K562 (cell line): Measurements from ENCODE around the gene CD101. TPM values are rescaled to one million over a fixed set of nuclear protein-coding genes. Genes with fewer than 3 reads are reported as not detected.

Experiments used
- ATAC-seq: fragments of 200-7000 bp; cut with Tn5 transposase; 3 replicates; pipeline ENCODE4 v1.9.1; 2020; ENCODE audit warnings: moderate library complexity
- BruUV-seq: library from RNA; stranded (reverse); fragments of 400-500 nt; replicated peaks from 2 replicates; lab custom pipeline; 2021; lab: Mats Ljungman, UMichigan
- CTCF ChIA-PET: fragments of 300-600 bp; formaldehyde crosslinking; extraction: SDS; loops from one replicate; lab custom pipeline; 2021; ENCODE audit warnings: low intra/inter-chr PET ratio; lab: Yijun Ruan, JAX
- POLR2A ChIA-PET: fragments of 300-600, 350-650 bp; sonication (Branson Sonifier 250); formaldehyde crosslinking; extraction: SDS; loops from one replicate; lab custom pipeline; 2021; ENCODE audit warnings: antibody characterized with exemption, inconsistent platforms; lab: Yijun Ruan, JAX
- DNase-seq, 4 experiments: peaks; one replicate each; pipeline versions ENCODE4 v3.0.0 to v3.0.0-alpha.2; 2011 to 2018; ENCODE audit warnings: low spot score in 3 of 4, mixed read lengths in 3 of 4; ENCODE audit errors: extremely low read depth in 1 of 4
- FAIRE-seq: peaks from 2 replicates; lab custom pipeline; 2011; peaks lifted over from hg19 to GRCh38; lab: Jason Lieb, UNC
- H2AFZ ChIP-seq: 2 replicates; pipeline ENCODE4 v1.6.0; 2011; ENCODE audit warnings: low read depth, low read length, control low read depth, inconsistent platforms
- H3K27ac ChIP-seq: fragments of 200-600 bp; 3 replicates; pipeline ENCODE4 v1.8.0; 2011; ENCODE audit warnings: low read depth, mild to moderate bottlenecking, control low read depth, inconsistent platforms, low read length, moderate library complexity, mixed read lengths; ENCODE audit errors: extremely low read depth
- H3K27me3 ChIP-seq, 2 experiments: fragments of 300-600 bp in 1 of 2; 2 replicates in 1 of 2; 3 replicates in 1 of 2; pipeline versions ENCODE4 v1.6.0 to v1.8.0; 2011; ENCODE audit warnings: inconsistent platforms in 2 of 2, low read length in 2 of 2, mild to moderate bottlenecking in 1 of 2, mixed read lengths in 1 of 2, moderate library complexity in 1 of 2; ENCODE audit not compliant: control insufficient read depth in 2 of 2, insufficient read depth in 2 of 2
- H3K36me3 ChIP-seq: fragments of 300-600 bp; 3 replicates; pipeline ENCODE4 v1.8.0; 2011; ENCODE audit warnings: mild to moderate bottlenecking, low read length, inconsistent platforms; ENCODE audit not compliant: control insufficient read depth, insufficient read depth
- H3K4me1 ChIP-seq, 2 experiments: fragments of 200-600 bp in 1 of 2; replicated peaks in 1 of 2; 2 replicates in 1 of 2; 3 replicates in 1 of 2; pipeline versions ENCODE4 v1.5.1 to v1.8.0; 2011; ENCODE audit warnings: inconsistent platforms in 2 of 2, low read length in 2 of 2, mild to moderate bottlenecking in 1 of 2, mixed read lengths in 1 of 2, moderate library complexity in 1 of 2; ENCODE audit not compliant: control insufficient read depth in 2 of 2, insufficient read depth in 2 of 2
- H3K4me2 ChIP-seq: 2 replicates; pipeline ENCODE4 v1.6.1; 2011; ENCODE audit warnings: low read length, control low read depth, inconsistent platforms, mixed read lengths; ENCODE audit not compliant: insufficient read depth
- H3K4me3 ChIP-seq: fragments of 200-600 bp; sonication (generic), shearing (Covaris generic); 2 replicates; pipeline ENCODE4 v1.5.1; 2016; ENCODE audit warnings: control low read depth, inconsistent platforms
- H3K79me2 ChIP-seq: fragments of 200-600 bp; 3 replicates; pipeline ENCODE4 v1.8.0; 2011; ENCODE audit warnings: low read length, inconsistent platforms; ENCODE audit not compliant: control insufficient read depth, insufficient read depth
- H3K9ac ChIP-seq, 2 experiments: 2 replicates each; pipeline versions ENCODE4 v1.6.0 to v1.6.1; 2011; ENCODE audit warnings: low read depth in 2 of 2, low read length in 2 of 2, control low read depth in 1 of 2, inconsistent platforms in 1 of 2, mild to moderate bottlenecking in 1 of 2, mixed read lengths in 1 of 2; ENCODE audit not compliant: insufficient read depth in 1 of 2
- H3K9me1 ChIP-seq: one replicate; pipeline ENCODE4 v1.6.0; 2011; ENCODE audit warnings: inconsistent platforms, mild to moderate bottlenecking, low read length, moderate library complexity; ENCODE audit not compliant: control insufficient read depth, insufficient read depth
- H3K9me3 ChIP-seq: replicated peaks from 2 replicates; pipeline ENCODE4 v1.5.1; 2011; ENCODE audit warnings: low read depth, low read length, inconsistent platforms; ENCODE audit not compliant: control insufficient read depth, insufficient read depth
- H4K20me1 ChIP-seq: replicated peaks from 2 replicates; pipeline ENCODE4 v1.6.1; 2011; ENCODE audit warnings: low read length, inconsistent platforms, mixed read lengths; ENCODE audit not compliant: control insufficient read depth, insufficient read depth
- HSF4 ChIP-seq: fragments of 250-450 bp; sonication (Bioruptor Pico); IDR thresholded peaks from 2 replicates; pipeline ENCODE4 v2.1.2; 2022; ENCODE audit warnings: mild to moderate bottlenecking, moderate library complexity, borderline replicate concordance
- ILF3 ChIP-seq: fragments of 450-650 bp; IDR thresholded peaks from 2 replicates; pipeline ENCODE4 v1.6.1; 2018; ENCODE audit warnings: antibody characterized with exemption, mild to moderate bottlenecking, moderate library complexity, borderline replicate concordance
- NCOA1 ChIP-seq: fragments of 450-650 bp; IDR thresholded peaks from 2 replicates; pipeline ENCODE4 v1.6.1; 2016; ENCODE audit warnings: low read depth
- PHB ChIP-seq: fragments of 250-450 bp; sonication (Bioruptor Pico); IDR thresholded peaks from 2 replicates; pipeline ENCODE4 v1.5.0; 2021
- SMAD2 ChIP-seq: fragments of 150-350 bp; IDR thresholded peaks from 2 replicates; pipeline ENCODE4 v1.6.1; 2014; ENCODE audit warnings: low read depth, mild to moderate bottlenecking, low read length
- SPI1 ChIP-seq: IDR thresholded peaks from 2 replicates; pipeline ENCODE4 v1.6.1; 2011; ENCODE audit warnings: low read depth, low read length, control low read depth, borderline replicate concordance
- SREBF2 ChIP-seq: sonication (generic); formaldehyde crosslinking; IDR thresholded peaks from 2 replicates; pipeline ENCODE4 v1.4.0; 2020; ENCODE audit warnings: mild to moderate bottlenecking, missing genetic modification reagents
- SRSF3 ChIP-seq: fragments of 200-400 bp; formaldehyde crosslinking; IDR thresholded peaks from 2 replicates; pipeline ENCODE4 v1.6.1; 2016; ENCODE audit warnings: mild to moderate bottlenecking, low read length, moderate library complexity; ENCODE audit not compliant: insufficient read depth
- YBX1 ChIP-seq: fragments of 450-650 bp; IDR thresholded peaks from 2 replicates; pipeline ENCODE4 v1.7.1; 2016; ENCODE audit warnings: mild to moderate bottlenecking
- ZKSCAN8 ChIP-seq: fragments of 200-800 bp; sonication (Bioruptor generic); IDR thresholded peaks from 2 replicates; pipeline ENCODE4 v1.6.1; 2016; ENCODE audit warnings: missing genetic modification characterization, missing compliant biosample characterization
- WGBS: fragments of 100-300 bp; shearing (Covaris generic); methylation state at CpG from one replicate; pipeline ENCODE4 v1.1.6; 2016; ENCODE audit warnings: low coverage, mixed read lengths; ENCODE audit not compliant: insufficient coverage; ENCODE audit errors: missing lambda C conversion rate; 5-methylcytosine and 5-hydroxymethylcytosine counted together
- in situ Hi-C: fragments of 300-500 bp; cut with MboI; formaldehyde crosslinking; loops from 4 replicates; pipeline ENCODE4 v1.15.0; 2018; ENCODE audit warnings: inconsistent platforms, mixed read lengths
- intact Hi-C: fragments of 100-400 bp; cut with micrococcal nuclease; formaldehyde crosslinking; loops from 2 replicates; pipeline ENCODE4 v1.14.2; 2022
- polyA plus RNA-seq, 8 experiments: library from polyadenylated mRNA; depleted of rRNA in 4 of 8; stranded (reverse) in 5 of 8; unstranded in 3 of 8; fragments of >200 nt; fragmentation: Nextera tagmentation in 2 of 8; fragmentation: Illumina TruSeq in 1 of 8; extraction: Ambion mirVana in 2 of 8; extraction: Trizol in 1 of 8; gene quantifications; 2 replicates each; pipeline versions ENCODE4 v1.2.1 to v1.2.3, GENCODE V29; 2011 to 2014; ENCODE audit warnings: inconsistent platforms in 1 of 8, missing spikeins in 1 of 8
- total RNA-seq, 7 experiments: library from RNA; depleted of rRNA in 6 of 7; stranded (reverse); fragments of >200 nt in 6 of 7; fragmentation: Illumina TruSeq in 2 of 7; extraction: Trizol in 2 of 7; gene quantifications; 2 replicates each; pipeline versions ENCODE4 v1.2.1 to v1.2.3, GENCODE V29; 2011 to 2021; ENCODE audit warnings: low replicate concordance in 1 of 7
- TF ChIP-seq, protein P1 (sequence below): sonication (generic); formaldehyde crosslinking; IDR thresholded peaks from 2 replicates; pipeline ENCODE4 v1.8.1; 2023; ENCODE audit warnings: mild to moderate bottlenecking, missing genetic modification reagents, moderate library complexity
- TF ChIP-seq, protein P2 (sequence below): fragments of 450-650 bp; IDR thresholded peaks from 2 replicates; pipeline ENCODE4 v1.7.1; 2018; ENCODE audit warnings: mild to moderate bottlenecking, low read depth; ENCODE audit not compliant: partially characterized antibody
- TF ChIP-seq, protein P3 (sequence below): IDR thresholded peaks from 2 replicates; pipeline ENCODE4 v1.6.1; 2016; ENCODE audit warnings: missing genetic modification characterization, missing compliant biosample characterization
- TF ChIP-seq, protein P4 (sequence below): fragments of 450-650 bp; IDR thresholded peaks from 2 replicates; pipeline ENCODE4 v1.7.0; 2016; ENCODE audit warnings: borderline replicate concordance
- TF ChIP-seq, protein P5 (sequence below): fragments of 450-650 bp; IDR thresholded peaks from 2 replicates; pipeline ENCODE4 v1.6.1; 2017; ENCODE audit warnings: mild to moderate bottlenecking, moderate library complexity

The CD101 gene
- total and polyA plus RNA-seq, 9 of the 15 experiments (the other 6 are each of a cell fraction or from before 2014, with no cell fraction given): 0.04 to 1.1 (median 0.20) TPM

DNA sequence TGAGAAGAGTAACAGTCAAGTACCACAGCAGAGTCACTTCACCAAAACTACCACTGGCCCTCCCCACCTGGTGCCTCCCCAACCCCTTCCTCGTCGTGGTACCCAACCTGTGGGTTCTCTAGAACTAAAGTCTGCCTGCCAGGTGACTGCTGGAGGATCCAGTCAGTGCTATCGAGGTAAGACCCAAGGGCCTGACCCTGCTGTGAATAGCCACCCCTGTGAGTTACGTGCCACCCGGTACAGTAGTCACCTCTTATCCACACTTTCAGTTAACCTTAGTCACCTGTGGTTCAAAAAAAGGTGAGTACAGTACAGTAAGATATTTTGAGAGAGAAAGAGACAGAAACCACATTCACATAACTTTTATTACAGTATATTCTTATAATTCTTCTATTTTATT lies 75.1 kb downstream of the CD101 start:
- 98% methylated on average over 5 of the region's 5 CpGs for WGBS
- intact Hi-C loops (no loop called here), in situ Hi-C loops (loop anchor here (5.0 kb wide), 1 partner anchor 211 kb away; no protein-coding TSS in a partner anchor)
- Histone ChIP-seq H3K4me2 (no peak overlapping the region), H3K9ac (no peak overlapping the region), H3K4me1 (no peaks in the 10 kb centered on the region), H3K27ac (no peak overlapping the region), H3K9me3 (no peaks in the 10 kb centered on the region), H3K79me2 (peaks cover 4% of the 10 kb centered on the region; the same call in 1 of the 3 replicates), H3K9me1 (no peaks in the 10 kb centered on the region), H4K20me1 (no peaks in the 10 kb centered on the region), H2AFZ (no peak overlapping the region), H3K36me3 (peaks cover 91% of the 10 kb centered on the region), H3K27me3 (no peaks in the 10 kb centered on the region), H3K4me3 (no peak overlapping the region)
- BruUV-seq: no TSS peak
- CTCF ChIA-PET: no interaction called here
- DNase-seq (no peak), ATAC-seq (no peak), FAIRE-seq (no peak)
- TF ChIP-seq NCOA1 (no peak), YBX1 (no peak), PHB (no peak), SPI1 (no peak), SMAD2 (no peak), HSF4 (CRISPR knock-in tag) (no peak), ZKSCAN8 (CRISPR knock-in tag) (no peak), SREBF2 (CRISPR knock-in tag) (no peak), SRSF3 (no peak), ILF3 (no peak)
- TF ChIP-seq, protein P1, sequence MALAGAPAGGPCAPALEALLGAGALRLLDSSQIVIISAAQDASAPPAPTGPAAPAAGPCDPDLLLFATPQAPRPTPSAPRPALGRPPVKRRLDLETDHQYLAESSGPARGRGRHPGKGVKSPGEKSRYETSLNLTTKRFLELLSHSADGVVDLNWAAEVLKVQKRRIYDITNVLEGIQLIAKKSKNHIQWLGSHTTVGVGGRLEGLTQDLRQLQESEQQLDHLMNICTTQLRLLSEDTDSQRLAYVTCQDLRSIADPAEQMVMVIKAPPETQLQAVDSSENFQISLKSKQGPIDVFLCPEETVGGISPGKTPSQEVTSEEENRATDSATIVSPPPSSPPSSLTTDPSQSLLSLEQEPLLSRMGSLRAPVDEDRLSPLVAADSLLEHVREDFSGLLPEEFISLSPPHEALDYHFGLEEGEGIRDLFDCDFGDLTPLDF (CRISPR knock-in tag): no peak
- TF ChIP-seq, protein P2, sequence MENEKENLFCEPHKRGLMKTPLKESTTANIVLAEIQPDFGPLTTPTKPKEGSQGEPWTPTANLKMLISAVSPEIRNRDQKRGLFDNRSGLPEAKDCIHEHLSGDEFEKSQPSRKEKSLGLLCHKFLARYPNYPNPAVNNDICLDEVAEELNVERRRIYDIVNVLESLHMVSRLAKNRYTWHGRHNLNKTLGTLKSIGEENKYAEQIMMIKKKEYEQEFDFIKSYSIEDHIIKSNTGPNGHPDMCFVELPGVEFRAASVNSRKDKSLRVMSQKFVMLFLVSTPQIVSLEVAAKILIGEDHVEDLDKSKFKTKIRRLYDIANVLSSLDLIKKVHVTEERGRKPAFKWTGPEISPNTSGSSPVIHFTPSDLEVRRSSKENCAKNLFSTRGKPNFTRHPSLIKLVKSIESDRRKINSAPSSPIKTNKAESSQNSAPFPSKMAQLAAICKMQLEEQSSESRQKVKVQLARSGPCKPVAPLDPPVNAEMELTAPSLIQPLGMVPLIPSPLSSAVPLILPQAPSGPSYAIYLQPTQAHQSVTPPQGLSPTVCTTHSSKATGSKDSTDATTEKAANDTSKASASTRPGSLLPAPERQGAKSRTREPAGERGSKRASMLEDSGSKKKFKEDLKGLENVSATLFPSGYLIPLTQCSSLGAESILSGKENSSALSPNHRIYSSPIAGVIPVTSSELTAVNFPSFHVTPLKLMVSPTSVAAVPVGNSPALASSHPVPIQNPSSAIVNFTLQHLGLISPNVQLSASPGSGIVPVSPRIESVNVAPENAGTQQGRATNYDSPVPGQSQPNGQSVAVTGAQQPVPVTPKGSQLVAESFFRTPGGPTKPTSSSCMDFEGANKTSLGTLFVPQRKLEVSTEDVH: no peak
- TF ChIP-seq, protein P3, sequence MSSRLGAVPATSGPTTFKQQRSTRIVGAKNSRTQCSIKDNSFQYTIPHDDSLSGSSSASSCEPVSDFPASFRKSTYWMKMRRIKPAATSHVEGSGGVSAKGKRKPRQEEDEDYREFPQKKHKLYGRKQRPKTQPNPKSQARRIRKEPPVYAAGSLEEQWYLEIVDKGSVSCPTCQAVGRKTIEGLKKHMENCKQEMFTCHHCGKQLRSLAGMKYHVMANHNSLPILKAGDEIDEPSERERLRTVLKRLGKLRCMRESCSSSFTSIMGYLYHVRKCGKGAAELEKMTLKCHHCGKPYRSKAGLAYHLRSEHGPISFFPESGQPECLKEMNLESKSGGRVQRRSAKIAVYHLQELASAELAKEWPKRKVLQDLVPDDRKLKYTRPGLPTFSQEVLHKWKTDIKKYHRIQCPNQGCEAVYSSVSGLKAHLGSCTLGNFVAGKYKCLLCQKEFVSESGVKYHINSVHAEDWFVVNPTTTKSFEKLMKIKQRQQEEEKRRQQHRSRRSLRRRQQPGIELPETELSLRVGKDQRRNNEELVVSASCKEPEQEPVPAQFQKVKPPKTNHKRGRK (tag): no peak
- TF ChIP-seq, protein P4, sequence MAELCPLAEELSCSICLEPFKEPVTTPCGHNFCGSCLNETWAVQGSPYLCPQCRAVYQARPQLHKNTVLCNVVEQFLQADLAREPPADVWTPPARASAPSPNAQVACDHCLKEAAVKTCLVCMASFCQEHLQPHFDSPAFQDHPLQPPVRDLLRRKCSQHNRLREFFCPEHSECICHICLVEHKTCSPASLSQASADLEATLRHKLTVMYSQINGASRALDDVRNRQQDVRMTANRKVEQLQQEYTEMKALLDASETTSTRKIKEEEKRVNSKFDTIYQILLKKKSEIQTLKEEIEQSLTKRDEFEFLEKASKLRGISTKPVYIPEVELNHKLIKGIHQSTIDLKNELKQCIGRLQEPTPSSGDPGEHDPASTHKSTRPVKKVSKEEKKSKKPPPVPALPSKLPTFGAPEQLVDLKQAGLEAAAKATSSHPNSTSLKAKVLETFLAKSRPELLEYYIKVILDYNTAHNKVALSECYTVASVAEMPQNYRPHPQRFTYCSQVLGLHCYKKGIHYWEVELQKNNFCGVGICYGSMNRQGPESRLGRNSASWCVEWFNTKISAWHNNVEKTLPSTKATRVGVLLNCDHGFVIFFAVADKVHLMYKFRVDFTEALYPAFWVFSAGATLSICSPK: no peak
- TF ChIP-seq, protein P5, sequence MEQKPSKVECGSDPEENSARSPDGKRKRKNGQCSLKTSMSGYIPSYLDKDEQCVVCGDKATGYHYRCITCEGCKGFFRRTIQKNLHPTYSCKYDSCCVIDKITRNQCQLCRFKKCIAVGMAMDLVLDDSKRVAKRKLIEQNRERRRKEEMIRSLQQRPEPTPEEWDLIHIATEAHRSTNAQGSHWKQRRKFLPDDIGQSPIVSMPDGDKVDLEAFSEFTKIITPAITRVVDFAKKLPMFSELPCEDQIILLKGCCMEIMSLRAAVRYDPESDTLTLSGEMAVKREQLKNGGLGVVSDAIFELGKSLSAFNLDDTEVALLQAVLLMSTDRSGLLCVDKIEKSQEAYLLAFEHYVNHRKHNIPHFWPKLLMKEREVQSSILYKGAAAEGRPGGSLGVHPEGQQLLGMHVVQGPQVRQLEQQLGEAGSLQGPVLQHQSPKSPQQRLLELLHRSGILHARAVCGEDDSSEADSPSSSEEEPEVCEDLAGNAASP: no peak
- POLR2A ChIA-PET: interaction anchor here (1.3 kb wide), 1 partner anchor 8 kb away, joined by 3 read pairs; no protein-coding TSS in a partner anchor
